Measurements from ENCODE around the gene TXNDC5. TPM values are rescaled to one million over a fixed set of nuclear protein-coding genes. Genes with fewer than 3 reads are reported as not detected.

The TXNDC5 gene
- polyA plus RNA-seq, 1 donor from 2014 or later, result 37.7 TPM

GRCh38 chr6:7883381-7883780, 27.2 kb downstream of the TXNDC5 start:
- Histone ChIP-seq H2AFZ (ENCODE audit: low read depth, low read length) (no peak overlapping the region), H3K27ac (ENCODE audit: low read length) (no peak overlapping the region), H3K27me3 (ENCODE audit: insufficient read depth, low read depth, low read length) (no peaks in the 10 kb centered on the region), H3K36me3 (ENCODE audit: insufficient read depth, low read length) (peaks cover 4% of the 10 kb centered on the region), H3K4me3 (ENCODE audit: low read length) (no peak overlapping the region), H3K9me3 (ENCODE audit: low read length) (no peaks in the 10 kb centered on the region), H3K9ac (ENCODE audit: low read length) (no peak overlapping the region), H3K79me2 (replicated peaks; ENCODE audit: insufficient read depth, low read length) (no peaks in the 10 kb centered on the region), H3K4me2 (ENCODE audit: low read length) (no peak overlapping the region), H4K20me1 (ENCODE audit: insufficient read depth) (no peaks in the 10 kb centered on the region), H3K9me2 (ENCODE audit: insufficient read depth, low read length) (no peaks in the 10 kb centered on the region), H3F3A (ENCODE audit: insufficient read depth, low read length, poor library complexity, severe bottlenecking) (no peaks in the 10 kb centered on the region)
- no peak for TF ChIP-seq REST (IDR thresholded peaks at IDR 0.05; ENCODE audit: borderline replicate concordance)
- no peak for TF ChIP-seq TAF1 (IDR thresholded peaks at IDR 0.05; ENCODE audit: low read depth)
- TF ChIP-seq RAD21 (conservative IDR thresholded peaks at IDR 0.05), result no peak
- TF ChIP-seq EP300 (conservative IDR thresholded peaks at IDR 0.05; ENCODE audit: poor library complexity, severe bottlenecking), result no peak

GRCh38 chr6:7882505-7883257, 27.9 kb downstream of the TXNDC5 start:
- no peak overlapping the region for H3K4me2 ChIP-seq (ENCODE audit: low read length)
- H2AFZ ChIP-seq (ENCODE audit: low read depth, low read length), result no peak overlapping the region
- H3K9me2 ChIP-seq (ENCODE audit: insufficient read depth, low read length), result no peaks in the 10 kb centered on the region
- H3K36me3 ChIP-seq (ENCODE audit: insufficient read depth, low read length), result peaks cover 4% of the 10 kb centered on the region
- no peak overlapping the region for H3K4me3 ChIP-seq (ENCODE audit: low read length)
- no peaks in the 10 kb centered on the region for H3K27me3 ChIP-seq (ENCODE audit: insufficient read depth, low read depth, low read length)
- TF ChIP-seq EP300 (conservative IDR thresholded peaks at IDR 0.05; ENCODE audit: poor library complexity, severe bottlenecking) (no peak), EZH2 (IDR thresholded peaks at IDR 0.05; ENCODE audit: borderline replicate concordance, insufficient read depth, low read length, poor library complexity, severe bottlenecking) (no peak), POLR2AphosphoS5 (IDR thresholded peaks at IDR 0.05) (no peak), TAF1 (IDR thresholded peaks at IDR 0.05; ENCODE audit: low read depth) (no peak), MXI1 (conservative IDR thresholded peaks at IDR 0.05; ENCODE audit: poor library complexity, severe bottlenecking) (no peak), REST (IDR thresholded peaks at IDR 0.05; ENCODE audit: borderline replicate concordance) (no peak), SMC3 (conservative IDR thresholded peaks at IDR 0.05; ENCODE audit: poor library complexity) (no peak), CTCF (IDR thresholded peaks at IDR 0.05; ENCODE audit: poor library complexity, severe bottlenecking) (no peak), RAD21 (conservative IDR thresholded peaks at IDR 0.05) (no peak)
- H3K27ac ChIP-seq (ENCODE audit: low read length), result no peak overlapping the region
- no peaks in the 10 kb centered on the region for H3F3A ChIP-seq (ENCODE audit: insufficient read depth, low read length, poor library complexity, severe bottlenecking)
- no peaks in the 10 kb centered on the region for H4K20me1 ChIP-seq (ENCODE audit: insufficient read depth)
- no peak overlapping the region for H3K9ac ChIP-seq (ENCODE audit: low read length)
- no peaks in the 10 kb centered on the region for H3K9me3 ChIP-seq (ENCODE audit: low read length)
- no peaks in the 10 kb centered on the region for H3K79me2 ChIP-seq (replicated peaks; ENCODE audit: insufficient read depth, low read length)

Data from neural cell (in vitro differentiated cells).